Measurements from ENCODE around the gene TNFRSF13B. TPM values are rescaled to one million over a fixed set of nuclear protein-coding genes. Genes with fewer than 3 reads are reported as not detected.

The TNFRSF13B gene
- total RNA-seq, 4 donors from 2014 or later: not detected

- peak in 1 of 2 donors; percentile 22 for TF ChIP-seq POLR2A (IDR thresholded peaks at IDR 0.05)
- TF ChIP-seq CTCF (IDR thresholded peaks at IDR 0.05): no peak
- no peak overlapping the region for H3K27ac ChIP-seq
- no peak overlapping the region for H3K4me3 ChIP-seq (replicated peaks in 1 of 3)
- H3K27me3 ChIP-seq: no peaks in the 10 kb centered on the region
- no peaks in the 10 kb centered on the region for H3K36me3 ChIP-seq
- intact Hi-C loops (cut with DNase I): no loop called here
- DNase-seq: peak in 1 of 2 donors; percentile 39
- WGBS, 2 donors: 54 to 55% methylated on average over 11 of the region's 11 CpGs
- H3K4me1 ChIP-seq: peaks cover 0 to 10% of the 10 kb centered on the region in 2 donors
- no peaks in the 10 kb centered on the region for H3K9me3 ChIP-seq
Measured at GRCh38 chr17:16987830-16988601, 16.1 kb upstream of the TNFRSF13B start.

- intact Hi-C loops (cut with DNase I): no loop called here
- no peaks in the 10 kb centered on the region for H3K9me3 ChIP-seq
- WGBS, 2 donors: 89 to 90% methylated on average over 8 to 10 of the region's 10 CpGs
- no peak overlapping the region for H3K4me3 ChIP-seq (replicated peaks in 1 of 3)
- no peak for DNase-seq
- H3K36me3 ChIP-seq: no peaks in the 10 kb centered on the region
- no peak overlapping the region for H3K27ac ChIP-seq
- no peaks in the 10 kb centered on the region for H3K27me3 ChIP-seq
- peaks cover 0 to 10% of the 10 kb centered on the region in 2 donors for H3K4me1 ChIP-seq
- TF ChIP-seq CTCF (IDR thresholded peaks at IDR 0.05) (no peak), POLR2A (IDR thresholded peaks at IDR 0.05) (no peak)
Measured at GRCh38 chr17:16987066-16987829, 15.3 kb upstream of the TNFRSF13B start.

- no peaks in the 10 kb centered on the region for H3K36me3 ChIP-seq
- 73% methylated on average over 1 of the region's 1 CpG; no CpG with 5 or more reads in 1 of the 2 donors for WGBS, 2 donors
- intact Hi-C loops (cut with DNase I): no loop called here
Measured at GRCh38 chr17:16986391-16986790, 14.5 kb upstream of the TNFRSF13B start.

GRCh38 chr17:16981928-16982327 lies 10.0 kb upstream of the TNFRSF13B start:
- no peaks in the 10 kb centered on the region for H3K9me3 ChIP-seq
- WGBS, 2 donors: 87 to 93% methylated on average over 5 of the region's 5 CpGs
- no peak for DNase-seq
- H3K4me1 ChIP-seq: no peaks in the 10 kb centered on the region
- no peaks in the 10 kb centered on the region for H3K27me3 ChIP-seq
- H3K27ac ChIP-seq: no peak overlapping the region
- no peaks in the 10 kb centered on the region for H3K36me3 ChIP-seq
- H3K4me3 ChIP-seq (replicated peaks in 1 of 3): no peak overlapping the region
- TF ChIP-seq POLR2A (IDR thresholded peaks at IDR 0.05) (no peak), CTCF (IDR thresholded peaks at IDR 0.05) (no peak)
- intact Hi-C loops (cut with DNase I): no loop called here

More at GRCh38 chr17:16986391-16986790, 14.5 kb upstream of the TNFRSF13B start:
- Histone ChIP-seq H3K4me1 (peaks cover 0 to 8% of the 10 kb centered on the region in 2 donors), H3K9me3 (no peaks in the 10 kb centered on the region), H3K27ac (no peak overlapping the region), H3K27me3 (no peaks in the 10 kb centered on the region), H3K4me3 (replicated peaks in 1 of 3) (no peak overlapping the region)
- no peak for DNase-seq
- TF ChIP-seq CTCF (IDR thresholded peaks at IDR 0.05): no peak
- TF ChIP-seq POLR2A (IDR thresholded peaks at IDR 0.05): no peak
